Activated T-helper 1 cell treated with anti-CD3 and anti-CD28 coated beads, Interleukin-2, amount 50 U/mL, for 16 hours (primary cell): ENCODE results near the gene SRRD.
"Not testable (repeated sequence)": the region's sequence is repeated elsewhere in the genome, so short reads cannot be mapped to it uniquely, and the experiment has no call there.

ENCODE experiments used
- DNase-seq, 2 donors: peaks; one replicate each; pipeline ENCODE4 v3.0.0-alpha.2; 2020; ENCODE audit warnings: low read depth in 1 of 2, low spot score in 1 of 2

SRRD gene

GRCh38 chr22:26516503-26516902 is 32.8 kb downstream of the SRRD start:
- DNase-seq, result no peak

GRCh38 chr22:26517429-26517828 is 33.8 kb downstream of the SRRD start:
- DNase-seq, result no peak

- no peak for DNase-seq
Measured at GRCh38 chr22:26522012-26522411, 38.3 kb downstream of the SRRD start.

GRCh38 chr22:26522592-26522991 is 38.9 kb downstream of the SRRD start:
- no peak for DNase-seq

GRCh38 chr22:26524870-26525269 is 41.2 kb downstream of the SRRD start:
- DNase-seq, result no peak

- DNase-seq, result no peak
Measured at GRCh38 chr22:26525946-26526564, 42.4 kb downstream of the SRRD start.

GRCh38 chr22:26527167-26527566 is 43.5 kb downstream of the SRRD start:
- DNase-seq, result no peak

GRCh38 chr22:26527574-26528465 is 44.1 kb downstream of the SRRD start:
- DNase-seq, result no peak

- not testable (repeated sequence) for DNase-seq
Measured at GRCh38 chr22:26528518-26528917, 44.8 kb downstream of the SRRD start.

- DNase-seq, result no peak
Measured at GRCh38 chr22:26529345-26529744, 45.7 kb downstream of the SRRD start.

GRCh38 chr22:26534171-26534855 is 50.6 kb downstream of the SRRD start:
- DNase-seq, result no peak

- no peak for DNase-seq
Measured at GRCh38 chr22:26534874-26535602, 51.4 kb downstream of the SRRD start.

GRCh38 chr22:26535603-26535908 is 51.9 kb downstream of the SRRD start:
- DNase-seq, result no peak

GRCh38 chr22:26536056-26536761 is 52.5 kb downstream of the SRRD start:
- no peak for DNase-seq

- DNase-seq, result no peak
Measured at GRCh38 chr22:26536762-26537134, 53.1 kb downstream of the SRRD start.

GRCh38 chr22:26540119-26540518 is 56.4 kb downstream of the SRRD start:
- DNase-seq, result no peak

- no peak for DNase-seq
Measured at GRCh38 chr22:26541167-26541819, 57.6 kb downstream of the SRRD start.

- no peak for DNase-seq
Measured at GRCh38 chr22:26542831-26543230, 59.2 kb downstream of the SRRD start.
